ENCODE measurements around the gene OPCML. TPM values are rescaled to one million over a fixed set of nuclear protein-coding genes. Genes with fewer than 3 reads are reported as not detected.

Gene OPCML
- total and polyA plus RNA-seq, 2 donors (not counting 1 experiment from before 2014, with no cell fraction given): not detected

GRCh38 chr11:133553885-133554740, 21.8 kb upstream of the OPCML start:
- H3K36me3 ChIP-seq (replicated peaks in 1 of 2; ENCODE audit: control extremely low read depth in 1 of 2, control insufficient read depth in 1 of 2, extremely low read depth in 1 of 2, insufficient read depth in 2 of 2, low read length in 1 of 2): no peaks in the 10 kb centered on the region
- ATAC-seq (ENCODE audit: low read depth): no peak
- H3K4me1 ChIP-seq (ENCODE audit: control insufficient read depth in 2 of 2, insufficient read depth in 2 of 2, low read length in 2 of 2): no peaks in the 10 kb centered on the region
- no peak overlapping the region for H3K4me3 ChIP-seq (ENCODE audit: control extremely low read depth in 1 of 5, extremely low read depth in 1 of 5, insufficient read depth in 1 of 5, low read depth in 2 of 5, low read length in 4 of 5)
- H3K4me1 Mint-ChIP-seq: no peaks in the 10 kb centered on the region
- H3K9me3 Mint-ChIP-seq (ENCODE audit: insufficient read depth): no peaks in the 10 kb centered on the region
- H2AFZ ChIP-seq (ENCODE audit: insufficient read depth, low read depth, low read length, poor library complexity, severe bottlenecking): no peak overlapping the region
- H3K9ac ChIP-seq (ENCODE audit: low read length): no peak overlapping the region
- peaks cover 0 to 8% (median 0%) of the 10 kb centered on the region in 3 donors for H3K9me3 ChIP-seq (ENCODE audit: control extremely low read depth in 1 of 3, control insufficient read depth in 2 of 3, insufficient read depth in 1 of 3, low read length in 2 of 3)
- CTCF ChIA-PET: no interaction called here
- no peaks in the 10 kb centered on the region for H3K79me2 ChIP-seq (ENCODE audit: control insufficient read depth, insufficient read depth, low read length)
- H3K27ac ChIP-seq (ENCODE audit: low read length in 2 of 2): no peak overlapping the region
- no peaks in the 10 kb centered on the region for H4K20me1 ChIP-seq (ENCODE audit: control insufficient read depth, insufficient read depth, low read length, poor library complexity, severe bottlenecking)
- TF ChIP-seq CTCF (IDR thresholded peaks at IDR 0.05) (no peak), EZH2 (IDR thresholded peaks at IDR 0.05; ENCODE audit: borderline replicate concordance, insufficient read depth, low read depth, low read length, poor library complexity, severe bottlenecking) (no peak)
- H3K27ac Mint-ChIP-seq: no peak overlapping the region
- H3K4me3 Mint-ChIP-seq: no peak overlapping the region
- WGBS (ENCODE audit: insufficient coverage): 86% methylated on average over 3 of the region's 22 CpGs
- POLR2A ChIA-PET: no interaction called here
- no peaks in the 10 kb centered on the region for H3K27me3 ChIP-seq (replicated peaks in 1 of 4; ENCODE audit: control extremely low read depth in 1 of 4, control insufficient read depth in 3 of 4, insufficient read depth in 4 of 4, low read length in 3 of 4)
- H3K27me3 Mint-ChIP-seq: no peaks in the 10 kb centered on the region
- intact Hi-C loops (cut with micrococcal nuclease): no loop called here
- DNase-seq: no peak
- no peak overlapping the region for H3K4me2 ChIP-seq (replicated peaks; ENCODE audit: low read depth, low read length, poor library complexity, severe bottlenecking)

- H3K27me3 Mint-ChIP-seq: no peaks in the 10 kb centered on the region
- no peaks in the 10 kb centered on the region for H3K4me1 Mint-ChIP-seq
- Histone ChIP-seq H2AFZ (ENCODE audit: insufficient read depth, low read depth, low read length, poor library complexity, severe bottlenecking) (no peak overlapping the region), H3K9ac (ENCODE audit: low read length) (no peak overlapping the region), H3K4me2 (replicated peaks; ENCODE audit: low read depth, low read length, poor library complexity, severe bottlenecking) (no peak overlapping the region), H3K4me1 (ENCODE audit: control insufficient read depth in 2 of 2, insufficient read depth in 2 of 2, low read length in 2 of 2) (no peaks in the 10 kb centered on the region), H3K79me2 (ENCODE audit: control insufficient read depth, insufficient read depth, low read length) (no peaks in the 10 kb centered on the region), H3K36me3 (replicated peaks in 1 of 2; ENCODE audit: control extremely low read depth in 1 of 2, control insufficient read depth in 1 of 2, extremely low read depth in 1 of 2, insufficient read depth in 2 of 2, low read length in 1 of 2) (no peaks in the 10 kb centered on the region), H3K27me3 (replicated peaks in 1 of 4; ENCODE audit: control extremely low read depth in 1 of 4, control insufficient read depth in 3 of 4, insufficient read depth in 4 of 4, low read length in 3 of 4) (no peaks in the 10 kb centered on the region), H4K20me1 (ENCODE audit: control insufficient read depth, insufficient read depth, low read length, poor library complexity, severe bottlenecking) (no peaks in the 10 kb centered on the region), H3K27ac (ENCODE audit: low read length in 2 of 2) (no peak overlapping the region), H3K9me3 (ENCODE audit: control extremely low read depth in 1 of 3, control insufficient read depth in 2 of 3, insufficient read depth in 1 of 3, low read length in 2 of 3) (peaks cover 0 to 8% (median 0%) of the 10 kb centered on the region in 3 donors), H3K4me3 (ENCODE audit: control extremely low read depth in 1 of 5, extremely low read depth in 1 of 5, insufficient read depth in 1 of 5, low read depth in 2 of 5, low read length in 4 of 5) (no peak overlapping the region)
- POLR2A ChIA-PET: no interaction called here
- H3K9me3 Mint-ChIP-seq (ENCODE audit: insufficient read depth): no peaks in the 10 kb centered on the region
- no peak overlapping the region for H3K27ac Mint-ChIP-seq
- ATAC-seq (ENCODE audit: low read depth) (no peak), DNase-seq (no peak)
- H3K4me3 Mint-ChIP-seq: no peak overlapping the region
- WGBS (ENCODE audit: insufficient coverage): 97% methylated on average over 6 of the region's 6 CpGs
- intact Hi-C loops (cut with micrococcal nuclease): no loop called here
- no peak for TF ChIP-seq CTCF (IDR thresholded peaks at IDR 0.05)
- TF ChIP-seq EZH2 (IDR thresholded peaks at IDR 0.05; ENCODE audit: borderline replicate concordance, insufficient read depth, low read depth, low read length, poor library complexity, severe bottlenecking): no peak
- CTCF ChIA-PET: no interaction called here
Measured at GRCh38 chr11:133552938-133553337, 20.6 kb upstream of the OPCML start.
